GM19328 (cell line): ENCODE results near the gene EEF2K.
"Not testable (repeated sequence)": the region's sequence is repeated elsewhere in the genome, so short reads cannot be mapped to it uniquely, and the experiment has no call there.

Experiments
- ATAC-seq: cut with Tn5 transposase; IDR thresholded peaks from one replicate; pipeline ENCODE4 v1.9.1; 2021; ENCODE audit warnings: mild to moderate bottlenecking, moderate library complexity; ENCODE audit not compliant: unreplicated experiment

The EEF2K gene

GRCh38 chr16:22291860-22292318, 85.8 kb downstream of the EEF2K start:
- no peak for ATAC-seq

- no peak for ATAC-seq
These were observed 86.2 kb downstream of the EEF2K start for GRCh38 chr16:22292320-22292719.

GRCh38 chr16:22293137-22294106, 87.3 kb downstream of the EEF2K start:
- no peak for ATAC-seq

GRCh38 chr16:22296225-22297113, 90.4 kb downstream of the EEF2K start:
- ATAC-seq: no peak

- peak; percentile 87 for ATAC-seq
These were observed 91.2 kb downstream of the EEF2K start, which contains the start of gene POLR3E for GRCh38 chr16:22297114-22297870. TSS of gene POLR3E (plus strand) at chr16:22297409. CDS start at chr16:22302969, 5,560 bp downstream.

- ATAC-seq: no peak
These were observed 92.0 kb downstream of the EEF2K start for GRCh38 chr16:22297871-22298733.

GRCh38 chr16:22299036-22299435, 93.0 kb downstream of the EEF2K start:
- ATAC-seq: no peak

GRCh38 chr16:22300427-22301071, 94.5 kb downstream of the EEF2K start:
- ATAC-seq: no peak

GRCh38 chr16:22301423-22301822, 95.3 kb downstream of the EEF2K start:
- ATAC-seq: not testable (repeated sequence)

GRCh38 chr16:22302776-22303363, 96.8 kb downstream of the EEF2K start:
- no peak for ATAC-seq

GRCh38 chr16:22304411-22304810, 98.3 kb downstream of the EEF2K start:
- no peak for ATAC-seq

GRCh38 chr16:22306788-22307187, 100.7 kb downstream of the EEF2K start:
- no peak for ATAC-seq

GRCh38 chr16:22307838-22308237, 101.8 kb downstream of the EEF2K start:
- ATAC-seq: no peak

GRCh38 chr16:22308824-22309520, 102.9 kb downstream of the EEF2K start:
- ATAC-seq: no peak

- no peak for ATAC-seq
These were observed 105.4 kb downstream of the EEF2K start for GRCh38 chr16:22311520-22311919.

- ATAC-seq: no peak
These were observed 107.1 kb downstream of the EEF2K start for GRCh38 chr16:22312897-22313781.

- no peak for ATAC-seq
These were observed 107.9 kb downstream of the EEF2K start for GRCh38 chr16:22313876-22314470.
